BLaER1 treated with 17β-estradiol and CSF1 and Interleukin-3, amounts not matched to agents 10 nM and 100 nM (cell line): Measurements from ENCODE around the gene CHCHD6.

Source experiments
- H3K27ac ChIP-seq, 11 experiments: shearing (Covaris generic); formaldehyde crosslinking; 2 replicates each; pipeline ENCODE4 v1.8.1; 2022
- H3K27me3 ChIP-seq, 11 experiments: shearing (Covaris generic); formaldehyde crosslinking; 2 replicates each; pipeline ENCODE4 v1.8.1; 2022
- H3K36me3 ChIP-seq, 11 experiments: shearing (Covaris generic); formaldehyde crosslinking; 2 replicates each; pipeline ENCODE4 v1.8.1; 2022
- H3K4me1 ChIP-seq, 10 experiments: shearing (Covaris generic); formaldehyde crosslinking; 2 replicates each; pipeline ENCODE4 v1.8.1; 2022
- H3K4me2 ChIP-seq, 11 experiments: shearing (Covaris generic); formaldehyde crosslinking; 2 replicates each; pipeline ENCODE4 v1.8.1; 2022
- H3K4me3 ChIP-seq, 10 experiments: shearing (Covaris generic); formaldehyde crosslinking; 2 replicates each; pipeline ENCODE4 v1.8.1; 2022
- H3K9ac ChIP-seq, 11 experiments: shearing (Covaris generic); formaldehyde crosslinking; 2 replicates each; pipeline ENCODE4 v1.8.1; 2022
- H3K9me3 ChIP-seq, 11 experiments: shearing (Covaris generic); formaldehyde crosslinking; replicated peaks in 1 of 11; 2 replicates each; pipeline ENCODE4 v1.8.1; 2022
- H4K20me1 ChIP-seq, 11 experiments: shearing (Covaris generic); formaldehyde crosslinking; 2 replicates each; pipeline ENCODE4 v1.8.1; 2022
- Cebpa-rat ChIP-seq, 11 experiments: shearing (Covaris generic); IDR thresholded peaks; 2 replicates each; pipeline ENCODE4 v1.8.1; 2022

CHCHD6 gene

GRCh38 chr3:126752303-126753190 lies 48.5 kb downstream of the CHCHD6 start:
- Histone ChIP-seq H3K27me3 (no peaks in the 10 kb centered on the region), H4K20me1 (peaks cover 0 to 90% (median 57%) of the 10 kb centered on the region in 11 experiments; a peak in 18 of 22 replicates), H3K36me3 (no peaks in the 10 kb centered on the region; a peak in 1 of 22 replicates), H3K4me2 (no peak overlapping the region), H3K4me3 (no peak overlapping the region), H3K9me3 (no peaks in the 10 kb centered on the region), H3K4me1 (peaks cover 0 to 9% (median 0%) of the 10 kb centered on the region in 10 experiments; a peak in 3 of 20 replicates), H3K9ac (no peak overlapping the region), H3K27ac (no peak overlapping the region)
- TF ChIP-seq Cebpa-rat (IDR thresholded peaks at IDR 0.05): no peak

- Histone ChIP-seq H3K36me3 (no peaks in the 10 kb centered on the region; a peak in 1 of 22 replicates), H3K4me2 (no peak overlapping the region), H3K27me3 (no peaks in the 10 kb centered on the region), H3K27ac (no peak overlapping the region), H4K20me1 (peaks cover 0 to 94% (median 56%) of the 10 kb centered on the region in 11 experiments; a peak in 18 of 22 replicates), H3K9me3 (no peaks in the 10 kb centered on the region), H3K4me3 (no peak overlapping the region), H3K4me1 (peaks cover 0 to 13% (median 0%) of the 10 kb centered on the region in 10 experiments; a peak in 4 of 20 replicates), H3K9ac (no peak overlapping the region)
- TF ChIP-seq Cebpa-rat (IDR thresholded peaks at IDR 0.05): no peak
Measured at GRCh38 chr3:126753191-126754160, 49.4 kb downstream of the CHCHD6 start.

- no peak overlapping the region for H3K4me2 ChIP-seq
- H4K20me1 ChIP-seq: peaks cover 0 to 79% (median 48%) of the 10 kb centered on the region in 11 experiments; a peak in 18 of 22 replicates
Measured at GRCh38 chr3:126755866-126756265, 51.8 kb downstream of the CHCHD6 start.

GRCh38 chr3:126758026-126758425 lies 54.0 kb downstream of the CHCHD6 start:
- Histone ChIP-seq H4K20me1 (peaks cover 0 to 57% (median 29%) of the 10 kb centered on the region in 11 experiments; a peak in 18 of 22 replicates), H3K27ac (no peak overlapping the region), H3K9me3 (no peaks in the 10 kb centered on the region), H3K4me3 (no peak overlapping the region), H3K9ac (no peak overlapping the region), H3K4me2 (peak overlapping the region in 2 of 11 experiments; percentile 1; a peak in 1 of 22 replicates), H3K36me3 (0 out of 22 replicates have a peak, but pooled peaks cover 0 to 3% (median 0%) of the 10 kb centered on the region in 11 experiments), H3K27me3 (no peaks in the 10 kb centered on the region), H3K4me1 (peaks cover 0 to 8% (median 0%) of the 10 kb centered on the region in 10 experiments; a peak in 3 of 20 replicates)
- TF ChIP-seq Cebpa-rat (IDR thresholded peaks at IDR 0.05): no peak

More at GRCh38 chr3:126755866-126756265, 51.8 kb downstream of the CHCHD6 start:
- Histone ChIP-seq H3K27ac (no peak overlapping the region), H3K36me3 (0 out of 22 replicates have a peak, but pooled peaks cover 0 to 3% (median 0%) of the 10 kb centered on the region in 11 experiments), H3K9ac (no peak overlapping the region), H3K27me3 (no peaks in the 10 kb centered on the region), H3K4me3 (no peak overlapping the region), H3K9me3 (no peaks in the 10 kb centered on the region), H3K4me1 (peaks cover 0 to 13% (median 0%) of the 10 kb centered on the region in 10 experiments; a peak in 4 of 20 replicates)
- TF ChIP-seq Cebpa-rat (IDR thresholded peaks at IDR 0.05): no peak

GRCh38 chr3:126758882-126759281 lies 54.8 kb downstream of the CHCHD6 start:
- no peak overlapping the region for H3K27ac ChIP-seq
- H3K4me3 ChIP-seq: no peak overlapping the region
- H3K36me3 ChIP-seq: 0 out of 22 replicates have a peak, but pooled peaks cover 0 to 3% (median 0%) of the 10 kb centered on the region in 11 experiments
- TF ChIP-seq Cebpa-rat (IDR thresholded peaks at IDR 0.05): no peak
- peaks cover 0 to 49% (median 21%) of the 10 kb centered on the region in 11 experiments; a peak in 15 of 22 replicates for H4K20me1 ChIP-seq
- H3K4me1 ChIP-seq: peaks cover 0 to 8% (median 0%) of the 10 kb centered on the region in 10 experiments; a peak in 2 of 20 replicates
- no peak overlapping the region for H3K9ac ChIP-seq
- H3K4me2 ChIP-seq: no peak overlapping the region
- H3K27me3 ChIP-seq: no peaks in the 10 kb centered on the region
- H3K9me3 ChIP-seq: no peaks in the 10 kb centered on the region

GRCh38 chr3:126760541-126760940 lies 56.5 kb downstream of the CHCHD6 start:
- Histone ChIP-seq H3K9me3 (no peaks in the 10 kb centered on the region), H3K4me1 (peaks cover 0 to 8% (median 0%) of the 10 kb centered on the region in 10 experiments; a peak in 2 of 20 replicates), H3K27ac (no peak overlapping the region), H4K20me1 (peaks cover 0 to 32% (median 9%) of the 10 kb centered on the region in 11 experiments; a peak in 7 of 22 replicates), H3K27me3 (no peaks in the 10 kb centered on the region), H3K9ac (no peak overlapping the region), H3K4me3 (no peak overlapping the region), H3K4me2 (no peak overlapping the region), H3K36me3 (peaks cover 0 to 9% (median 0%) of the 10 kb centered on the region in 11 experiments; a peak in 4 of 22 replicates)
- TF ChIP-seq Cebpa-rat (IDR thresholded peaks at IDR 0.05): no peak

- Histone ChIP-seq H3K36me3 (peaks cover 7 to 31% (median 15%) of the 10 kb centered on the region in 11 experiments; a peak in 17 of 22 replicates), H3K9ac (no peak overlapping the region), H3K4me1 (peaks cover 0 to 2% (median 0%) of the 10 kb centered on the region in 10 experiments; a peak in 1 of 20 replicates), H3K27me3 (no peaks in the 10 kb centered on the region), H3K27ac (no peak overlapping the region), H4K20me1 (peaks cover 0 to 11% (median 0%) of the 10 kb centered on the region in 11 experiments; a peak in 3 of 22 replicates), H3K9me3 (peaks cover 5 to 19% (median 18%) of the 10 kb centered on the region in 11 experiments; a peak in 21 of 22 replicates), H3K4me2 (no peak overlapping the region), H3K4me3 (no peak overlapping the region)
- no peak for TF ChIP-seq Cebpa-rat (IDR thresholded peaks at IDR 0.05)
Measured at GRCh38 chr3:126763035-126763434, 59.0 kb downstream of the CHCHD6 start.
